ENCODE data around the gene MAN1C1. TPM values are rescaled to one million over a fixed set of nuclear protein-coding genes. Genes with fewer than 3 reads are reported as not detected.

The MAN1C1 gene
- total and polyA plus RNA-seq, 9 of the 15 experiments (the other 6 are each of a cell fraction or from before 2014, with no cell fraction given) = 0.04 to 0.44 (median 0.10) TPM; not detected in 3

DNA sequence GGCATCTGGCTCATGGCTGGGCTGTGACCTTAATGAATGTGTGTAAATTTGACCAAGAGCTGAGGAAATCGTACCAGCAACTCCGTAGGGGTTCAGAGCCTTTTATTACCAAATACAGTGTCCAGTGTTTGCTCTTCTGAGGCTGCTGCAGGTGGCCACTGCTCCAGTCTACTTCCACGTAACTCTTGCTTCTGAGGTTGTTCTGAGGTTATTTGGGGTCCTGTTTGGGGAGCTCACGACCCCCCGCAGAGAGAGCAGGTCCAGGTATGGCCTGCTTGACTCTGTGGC lies 33.6 kb downstream of the MAN1C1 start:
- no TSS peak for BruUV-seq (replicated peaks)
- FAIRE-seq = no peak
- peaks cover 4% of the 10 kb centered on the region for H4K20me1 ChIP-seq (replicated peaks; ENCODE audit: control insufficient read depth, insufficient read depth, low read length)
- peaks cover 66 to 94% of the 10 kb centered on the region in 2 experiments for H3K27me3 ChIP-seq (ENCODE audit: control insufficient read depth in 2 of 2, insufficient read depth in 2 of 2, low read length in 2 of 2)
- CTCF ChIA-PET (ENCODE audit: low intra/inter-chr PET ratio) = no interaction called here
- H3K9me1 ChIP-seq (ENCODE audit: control insufficient read depth, insufficient read depth, low read length) = no peaks in the 10 kb centered on the region
- H3K4me2 ChIP-seq (ENCODE audit: insufficient read depth, low read length) = no peak overlapping the region
- no peak for ATAC-seq
- no peak for DNase-seq (ENCODE audit: extremely low read depth in 1 of 4, low spot score in 3 of 4)
- 0 out of 5 replicates have a peak, but pooled peaks cover 0 to 2% of the 10 kb centered on the region in 2 experiments for H3K4me1 ChIP-seq (replicated peaks in 1 of 2; ENCODE audit: control insufficient read depth in 2 of 2, insufficient read depth in 2 of 2, low read length in 2 of 2)
- no peak overlapping the region for H3K27ac ChIP-seq (ENCODE audit: extremely low read depth, low read depth, low read length)
- POLR2A ChIA-PET = interaction anchor here (0.5 kb wide), 1 partner anchor 27 kb away, joined by 3 read pairs; no protein-coding TSS in a partner anchor
- WGBS (ENCODE audit: insufficient coverage, low coverage, missing lambda C conversion rate) = under 1% methylated on average over 5 of the region's 5 CpGs
- H3K79me2 ChIP-seq (ENCODE audit: control insufficient read depth, insufficient read depth, low read length) = no peaks in the 10 kb centered on the region
- intact Hi-C loops (cut with micrococcal nuclease) (no loop called here), in situ Hi-C loops (cut with MboI) (no loop called here)
- H2AFZ ChIP-seq (ENCODE audit: low read depth, low read length) = no peak overlapping the region
- H3K9me3 ChIP-seq (replicated peaks; ENCODE audit: control insufficient read depth, insufficient read depth, low read depth, low read length) = no peaks in the 10 kb centered on the region
- H3K36me3 ChIP-seq (ENCODE audit: control insufficient read depth, insufficient read depth, low read length) = no peaks in the 10 kb centered on the region
- no peak overlapping the region for H3K4me3 ChIP-seq
- H3K9ac ChIP-seq (ENCODE audit: insufficient read depth in 1 of 2, low read depth in 2 of 2, low read length in 2 of 2) = no peak overlapping the region
- TF ChIP-seq, protein P1, sequence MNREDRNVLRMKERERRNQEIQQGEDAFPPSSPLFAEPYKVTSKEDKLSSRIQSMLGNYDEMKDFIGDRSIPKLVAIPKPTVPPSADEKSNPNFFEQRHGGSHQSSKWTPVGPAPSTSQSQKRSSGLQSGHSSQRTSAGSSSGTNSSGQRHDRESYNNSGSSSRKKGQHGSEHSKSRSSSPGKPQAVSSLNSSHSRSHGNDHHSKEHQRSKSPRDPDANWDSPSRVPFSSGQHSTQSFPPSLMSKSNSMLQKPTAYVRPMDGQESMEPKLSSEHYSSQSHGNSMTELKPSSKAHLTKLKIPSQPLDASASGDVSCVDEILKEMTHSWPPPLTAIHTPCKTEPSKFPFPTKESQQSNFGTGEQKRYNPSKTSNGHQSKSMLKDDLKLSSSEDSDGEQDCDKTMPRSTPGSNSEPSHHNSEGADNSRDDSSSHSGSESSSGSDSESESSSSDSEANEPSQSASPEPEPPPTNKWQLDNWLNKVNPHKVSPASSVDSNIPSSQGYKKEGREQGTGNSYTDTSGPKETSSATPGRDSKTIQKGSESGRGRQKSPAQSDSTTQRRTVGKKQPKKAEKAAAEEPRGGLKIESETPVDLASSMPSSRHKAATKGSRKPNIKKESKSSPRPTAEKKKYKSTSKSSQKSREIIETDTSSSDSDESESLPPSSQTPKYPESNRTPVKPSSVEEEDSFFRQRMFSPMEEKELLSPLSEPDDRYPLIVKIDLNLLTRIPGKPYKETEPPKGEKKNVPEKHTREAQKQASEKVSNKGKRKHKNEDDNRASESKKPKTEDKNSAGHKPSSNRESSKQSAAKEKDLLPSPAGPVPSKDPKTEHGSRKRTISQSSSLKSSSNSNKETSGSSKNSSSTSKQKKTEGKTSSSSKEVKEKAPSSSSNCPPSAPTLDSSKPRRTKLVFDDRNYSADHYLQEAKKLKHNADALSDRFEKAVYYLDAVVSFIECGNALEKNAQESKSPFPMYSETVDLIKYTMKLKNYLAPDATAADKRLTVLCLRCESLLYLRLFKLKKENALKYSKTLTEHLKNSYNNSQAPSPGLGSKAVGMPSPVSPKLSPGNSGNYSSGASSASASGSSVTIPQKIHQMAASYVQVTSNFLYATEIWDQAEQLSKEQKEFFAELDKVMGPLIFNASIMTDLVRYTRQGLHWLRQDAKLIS (CRISPR knock-in tag; IDR thresholded peaks at IDR 0.05) = no peak
- TF ChIP-seq ZBTB2 (IDR thresholded peaks at IDR 0.05) (no peak), SMARCB1 (IDR thresholded peaks at IDR 0.05; ENCODE audit: insufficient read length, low read depth) (no peak), ZKSCAN3 (CRISPR knock-in tag; IDR thresholded peaks at IDR 0.05) (no peak), POLR2AphosphoS2 (IDR thresholded peaks at IDR 0.05; ENCODE audit: low read length) (no peak), SMARCA4 (IDR thresholded peaks at IDR 0.05) (no peak), ZNF444 (CRISPR knock-in tag; IDR thresholded peaks at IDR 0.05) (no peak), MCM2 (IDR thresholded peaks at IDR 0.05; ENCODE audit: low read depth) (no peak), BRD4 (IDR thresholded peaks at IDR 0.05) (no peak), ZNF764 (CRISPR knock-in tag; IDR thresholded peaks at IDR 0.05; ENCODE audit: low read depth) (no peak), SNAPC5 (CRISPR knock-in tag; IDR thresholded peaks at IDR 0.05) (no peak), HDAC2 (IDR thresholded peaks at IDR 0.05) (no peak), ILK (tag; IDR thresholded peaks at IDR 0.05; ENCODE audit: borderline replicate concordance, low read depth) (no peak)
- TF ChIP-seq, protein P2, sequence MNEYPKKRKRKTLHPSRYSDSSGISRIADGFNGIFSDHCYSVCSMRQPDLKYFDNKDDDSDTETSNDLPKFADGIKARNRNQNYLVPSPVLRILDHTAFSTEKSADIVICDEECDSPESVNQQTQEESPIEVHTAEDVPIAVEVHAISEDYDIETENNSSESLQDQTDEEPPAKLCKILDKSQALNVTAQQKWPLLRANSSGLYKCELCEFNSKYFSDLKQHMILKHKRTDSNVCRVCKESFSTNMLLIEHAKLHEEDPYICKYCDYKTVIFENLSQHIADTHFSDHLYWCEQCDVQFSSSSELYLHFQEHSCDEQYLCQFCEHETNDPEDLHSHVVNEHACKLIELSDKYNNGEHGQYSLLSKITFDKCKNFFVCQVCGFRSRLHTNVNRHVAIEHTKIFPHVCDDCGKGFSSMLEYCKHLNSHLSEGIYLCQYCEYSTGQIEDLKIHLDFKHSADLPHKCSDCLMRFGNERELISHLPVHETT (CRISPR knock-in tag; conservative IDR thresholded peaks at IDR 0.05 in 1 of 2, IDR thresholded peaks at IDR 0.05 in 1 of 2) = no peak
- TF ChIP-seq, protein P3, sequence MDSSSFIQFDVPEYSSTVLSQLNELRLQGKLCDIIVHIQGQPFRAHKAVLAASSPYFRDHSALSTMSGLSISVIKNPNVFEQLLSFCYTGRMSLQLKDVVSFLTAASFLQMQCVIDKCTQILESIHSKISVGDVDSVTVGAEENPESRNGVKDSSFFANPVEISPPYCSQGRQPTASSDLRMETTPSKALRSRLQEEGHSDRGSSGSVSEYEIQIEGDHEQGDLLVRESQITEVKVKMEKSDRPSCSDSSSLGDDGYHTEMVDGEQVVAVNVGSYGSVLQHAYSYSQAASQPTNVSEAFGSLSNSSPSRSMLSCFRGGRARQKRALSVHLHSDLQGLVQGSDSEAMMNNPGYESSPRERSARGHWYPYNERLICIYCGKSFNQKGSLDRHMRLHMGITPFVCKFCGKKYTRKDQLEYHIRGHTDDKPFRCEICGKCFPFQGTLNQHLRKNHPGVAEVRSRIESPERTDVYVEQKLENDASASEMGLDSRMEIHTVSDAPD (CRISPR knock-in tag; IDR thresholded peaks at IDR 0.05) = no peak
